NK-92 treated with Interleukin-12 subunit alpha and Interleukin-12 subunit beta, amount 100 ng/mL, for 24 hours (cell line): ENCODE results near the gene PECR.
"Not testable (repeated sequence)": the region's sequence is repeated elsewhere in the genome, so short reads cannot be mapped to it uniquely, and the experiment has no call there.

Experiments
- DNase-seq: peaks from one replicate; lab custom pipeline; 2025; lab: John Stamatoyannopoulos, UW

PECR gene

GRCh38 chr2:216104691-216105090 lies 23.1 kb upstream of the PECR start:
- no peak for DNase-seq

- no peak for DNase-seq
These were observed 21.6 kb upstream of the PECR start for GRCh38 chr2:216103213-216103612.

GRCh38 chr2:216101109-216101508 lies 19.5 kb upstream of the PECR start:
- no peak for DNase-seq

GRCh38 chr2:216098421-216099334 lies 17.1 kb upstream of the PECR start:
- DNase-seq = no peak

- no peak for DNase-seq
These were observed 13.1 kb upstream of the PECR start for GRCh38 chr2:216094701-216095100.

GRCh38 chr2:216092646-216093045 lies 11.0 kb upstream of the PECR start:
- DNase-seq = no peak

- no peak for DNase-seq
These were observed 8.8 kb upstream of the PECR start for GRCh38 chr2:216090369-216090786.

- DNase-seq = no peak
These were observed 4.7 kb upstream of the PECR start for GRCh38 chr2:216086207-216086893.

GRCh38 chr2:216084547-216084946 lies 2.9 kb upstream of the PECR start:
- no peak for DNase-seq

GRCh38 chr2:216083464-216084281 lies 2.1 kb upstream of the PECR start:
- DNase-seq = no peak

- no peak for DNase-seq
These were observed 1.2 kb upstream of the PECR start for GRCh38 chr2:216082805-216083204.

GRCh38 chr2:216082117-216082711 lies 605 bp upstream of the PECR start:
- no peak for DNase-seq

- DNase-seq = no peak
These were observed 597 bp downstream of the PECR start for GRCh38 chr2:216081012-216081411.

- DNase-seq = not testable (repeated sequence)
These were observed 1.6 kb downstream of the PECR start for GRCh38 chr2:216080048-216080447.

GRCh38 chr2:216078776-216079175 lies 2.8 kb downstream of the PECR start:
- no peak for DNase-seq

- DNase-seq = no peak
These were observed 5.8 kb downstream of the PECR start for GRCh38 chr2:216075510-216076485.

- DNase-seq = no peak
These were observed 6.8 kb downstream of the PECR start for GRCh38 chr2:216074794-216075193.

- no peak for DNase-seq
These were observed 7.2 kb downstream of the PECR start for GRCh38 chr2:216074380-216074779.

GRCh38 chr2:216073773-216074172 lies 7.8 kb downstream of the PECR start:
- no peak for DNase-seq

- DNase-seq = no peak
These were observed 9.1 kb downstream of the PECR start for GRCh38 chr2:216072473-216072872.
